IMR-90 (cell line): ENCODE measurements around the gene NPRL2. TPM values are rescaled to one million over a fixed set of nuclear protein-coding genes. Genes with fewer than 3 reads are reported as not detected.

Experiments used
- ATAC-seq: fragments of 200-7000 bp; cut with Tn5 transposase; 2 replicates; pipeline ENCODE4 v1.9.1; 2020; ENCODE audit warnings: low read depth, mild to moderate bottlenecking, moderate library complexity
- BruUV-seq: library from RNA; stranded (reverse); fragments of 400-500 nt; replicated peaks from 2 replicates; lab custom pipeline; 2021; lab: Mats Ljungman, UMichigan
- CTCF ChIA-PET: fragments of 300-600 bp; formaldehyde crosslinking; extraction: SDS; loops from one replicate; lab custom pipeline; 2021; ENCODE audit warnings: antibody characterized with exemption; lab: Yijun Ruan, JAX
- POLR2A ChIA-PET: fragments of 300-600 bp; sonication (Branson Sonifier 250); formaldehyde crosslinking; loops from one replicate; lab custom pipeline; 2022; ENCODE audit warnings: antibody characterized with exemption; ENCODE audit not compliant: unreplicated experiment; lab: Charles Lee
- DNase-seq: peaks from one replicate; pipeline ENCODE4 v3.0.0; 2013
- H2AFZ ChIP-seq: replicated peaks from 2 replicates; pipeline ENCODE3; 2013; ENCODE audit warnings: low read length, mild to moderate bottlenecking; ENCODE audit not compliant: poor library complexity
- H2AK5ac ChIP-seq: 2 replicates; pipeline ENCODE4 v1.6.1; 2013; ENCODE audit warnings: low read depth, low read length, inconsistent platforms
- H2AK9ac ChIP-seq: replicated peaks from 2 replicates; pipeline ENCODE3; 2013; ENCODE audit warnings: mild to moderate bottlenecking, low read depth, low read length, moderate library complexity; ENCODE audit not compliant: poor library complexity
- H2BK120ac ChIP-seq: 2 replicates; pipeline ENCODE4 v1.6.1; 2013; ENCODE audit warnings: low read depth, low read length, inconsistent platforms
- H2BK15ac ChIP-seq: 3 replicates; pipeline ENCODE4 v1.6.1; 2013; ENCODE audit warnings: low read depth, low read length, inconsistent platforms
- H2BK20ac ChIP-seq: 2 replicates; pipeline ENCODE4 v1.6.1; 2013; ENCODE audit warnings: low read depth, mild to moderate bottlenecking, inconsistent platforms, low read length, moderate library complexity
- H2BK5ac ChIP-seq: 2 replicates; pipeline ENCODE4 v1.6.1; 2013; ENCODE audit warnings: mild to moderate bottlenecking, low read depth, low read length, inconsistent platforms; ENCODE audit not compliant: poor library complexity, severe bottlenecking
- H3K14ac ChIP-seq: replicated peaks from 2 replicates; pipeline ENCODE4 v1.6.1; 2013; ENCODE audit warnings: low read depth, low read length, inconsistent platforms
- H3K18ac ChIP-seq: 2 replicates; pipeline ENCODE4 v1.6.1; 2013; ENCODE audit warnings: low read depth, low read length, control low read depth
- H3K23ac ChIP-seq: 2 replicates; pipeline ENCODE4 v1.6.1; 2013; ENCODE audit warnings: low read depth, low read length, inconsistent platforms
- H3K27ac ChIP-seq: 2 replicates; pipeline ENCODE4 v1.5.1; 2013; ENCODE audit warnings: mild to moderate bottlenecking, control low read depth, low read length; ENCODE audit not compliant: insufficient read depth
- H3K27me3 ChIP-seq: 2 replicates; pipeline ENCODE4 v1.6.1; 2013; ENCODE audit warnings: low read length; ENCODE audit not compliant: control insufficient read depth, insufficient read depth
- H3K36me3 ChIP-seq: 2 replicates; pipeline ENCODE4 v1.6.1; 2013; ENCODE audit warnings: low read length, mixed read lengths; ENCODE audit not compliant: control insufficient read depth, insufficient read depth
- H3K4ac ChIP-seq: 2 replicates; pipeline ENCODE4 v1.6.1; 2013; ENCODE audit warnings: low read depth, low read length, inconsistent platforms
- H3K4me1 ChIP-seq: 2 replicates; pipeline ENCODE4 v1.6.1; 2013; ENCODE audit warnings: low read length, mixed read lengths; ENCODE audit not compliant: control insufficient read depth, insufficient read depth
- H3K4me2 ChIP-seq: 2 replicates; pipeline ENCODE4 v1.6.1; 2013; ENCODE audit warnings: low read depth, mild to moderate bottlenecking, control low read depth, low read length, moderate library complexity
- H3K4me3 ChIP-seq: 2 replicates; pipeline ENCODE4 v1.5.1; 2013; ENCODE audit warnings: low read depth, mild to moderate bottlenecking, control low read depth, low read length, moderate library complexity; ENCODE audit not compliant: insufficient read depth
- H3K56ac ChIP-seq: 2 replicates; pipeline ENCODE4 v1.6.1; 2013; ENCODE audit warnings: low read length, inconsistent platforms; ENCODE audit not compliant: insufficient read depth; ENCODE audit errors: extremely low read depth
- H3K79me1 ChIP-seq, 2 experiments: 2 replicates each; pipeline ENCODE4 v1.6.1; 2013; ENCODE audit warnings: low read length in 2 of 2, inconsistent platforms in 1 of 2, low read depth in 1 of 2
- H3K9ac ChIP-seq: 2 replicates; pipeline ENCODE4 v1.6.1; 2013; ENCODE audit warnings: low read depth, low read length, control low read depth
- H3K9me1 ChIP-seq: 2 replicates; pipeline ENCODE4 v1.6.1; 2013; ENCODE audit warnings: low read length, inconsistent platforms; ENCODE audit not compliant: insufficient read depth
- H3K9me3 ChIP-seq: 2 replicates; pipeline ENCODE4 v1.6.1; 2013; ENCODE audit warnings: low read length; ENCODE audit not compliant: control insufficient read depth, insufficient read depth
- H4K20me1 ChIP-seq: 2 replicates; pipeline ENCODE4 v1.6.1; 2013; ENCODE audit warnings: low read length, inconsistent platforms; ENCODE audit not compliant: insufficient read depth
- H4K5ac ChIP-seq: 2 replicates; pipeline ENCODE4 v1.6.1; 2013; ENCODE audit warnings: mild to moderate bottlenecking, low read depth, low read length, control low read depth
- H4K8ac ChIP-seq, 2 experiments: 2 replicates each; pipeline ENCODE4 v1.6.1; 2013; ENCODE audit warnings: low read depth in 2 of 2, low read length in 2 of 2, control low read depth in 1 of 2, inconsistent platforms in 1 of 2
- H4K91ac ChIP-seq: 2 replicates; pipeline ENCODE4 v1.6.1; 2013; ENCODE audit warnings: low read depth, low read length, inconsistent platforms; ENCODE audit not compliant: insufficient read depth
- CEBPB ChIP-seq: IDR thresholded peaks from 2 replicates; pipeline ENCODE4 v1.6.1; 2012; ENCODE audit warnings: low read depth, low read length, improper control_type of control experiment
- CHD1 ChIP-seq: IDR thresholded peaks from 2 replicates; pipeline ENCODE4 v1.6.1; 2012; ENCODE audit warnings: low read depth, low read length, improper control_type of control experiment
- ELK1 ChIP-seq: fragments of 150-350 bp; IDR thresholded peaks from 2 replicates; pipeline ENCODE4 v1.6.1; 2016; ENCODE audit warnings: low read depth, mild to moderate bottlenecking, low read length, moderate library complexity, borderline replicate concordance
- MAFK ChIP-seq: IDR thresholded peaks from 2 replicates; pipeline ENCODE4 v1.6.1; 2012; ENCODE audit warnings: low read depth, low read length, improper control_type of control experiment
- MAZ ChIP-seq: IDR thresholded peaks from 2 replicates; pipeline ENCODE4 v1.6.1; 2012; ENCODE audit warnings: low read depth, mild to moderate bottlenecking, low read length, improper control_type of control experiment, moderate library complexity, borderline replicate concordance
- POLR2A ChIP-seq: IDR thresholded peaks from 2 replicates; pipeline ENCODE4 v1.6.1; 2012; ENCODE audit warnings: mild to moderate bottlenecking, low read depth, low read length
- RCOR1 ChIP-seq: IDR thresholded peaks from 2 replicates; pipeline ENCODE4 v1.6.1; 2012; ENCODE audit warnings: mild to moderate bottlenecking, low read length, improper control_type of control experiment; ENCODE audit not compliant: insufficient replicate concordance
- RFX5 ChIP-seq: IDR thresholded peaks from 2 replicates; pipeline ENCODE4 v1.8.0; 2012; ENCODE audit warnings: low read depth, mild to moderate bottlenecking, low read length, moderate library complexity
- SMC3 ChIP-seq: fragments of 150-350 bp; IDR thresholded peaks from 2 replicates; pipeline ENCODE4 v1.6.1; 2016; ENCODE audit warnings: low read depth, mild to moderate bottlenecking, antibody characterized with exemption, low read length, moderate library complexity
- USF2 ChIP-seq: fragments of 150-350 bp; IDR thresholded peaks from 2 replicates; pipeline ENCODE4 v1.6.1; 2017; ENCODE audit warnings: mild to moderate bottlenecking, antibody characterized with exemption, low read length, low read depth
- WGBS, 2 experiments: methylation state at CpG; one replicate each; pipeline versions ENCODE4 v1.1.5 to v1.1.7; 2013; ENCODE audit warnings: missing lambda C conversion rate in 2 of 2; ENCODE audit not compliant: insufficient read length in 1 of 2; ENCODE audit errors: extremely low coverage in 2 of 2; 5-methylcytosine and 5-hydroxymethylcytosine counted together
- dilution Hi-C: fragments of 300-500 bp; cut with HindIII; formaldehyde crosslinking; loops from one replicate; pipeline ENCODE4 v1.14.3; 2018; ENCODE audit warnings: low sequenced_read_pairs; ENCODE audit not compliant: unreplicated experiment
- in situ Hi-C: fragments of 300-500 bp; cut with MboI; formaldehyde crosslinking; loops from 3 replicates; pipeline ENCODE4 v1.14.3; 2019; ENCODE audit warnings: low sequenced_read_pairs, inconsistent platforms, mixed read lengths
- intact Hi-C: fragments of 100-400 bp; cut with micrococcal nuclease; formaldehyde crosslinking; loops from 2 replicates; pipeline ENCODE4 v1.10.0; 2022
- polyA plus RNA-seq, 3 experiments: library from polyadenylated mRNA; depleted of rRNA; stranded (reverse); fragments of >200 nt; gene quantifications; 2 replicates each; pipeline ENCODE4 v1.2.3, GENCODE V29; 2012; ENCODE audit warnings: low replicate concordance in 1 of 3
- total RNA-seq: library from RNA; depleted of rRNA; stranded (reverse); fragments of >200 nt; gene quantifications from 2 replicates; pipeline ENCODE4 v1.2.3, GENCODE V29; 2012

Gene NPRL2
- total and polyA plus RNA-seq, 2 of the 4 experiments (the other 2 are of a cell fraction) = 38.3 to 38.7 TPM

- Histone ChIP-seq H3K27me3 (no peaks in the 10 kb centered on the region), H2BK120ac (no peak overlapping the region), H3K4me1 (peaks cover 26% of the 10 kb centered on the region), H4K91ac (no peak overlapping the region), H2BK5ac (no peak overlapping the region), H3K56ac (no peak overlapping the region), H3K9me3 (no peaks in the 10 kb centered on the region), H3K27ac (0 out of 2 replicates have a peak overlapping the region, but pooled peaks have one; percentile 2), H4K20me1 (peaks cover 53% of the 10 kb centered on the region), H3K18ac (no peak overlapping the region), H4K8ac (no peak overlapping the region), H3K4ac (no peak overlapping the region), H3K4me2 (peak overlapping the region; percentile 94), H3K9me1 (peaks cover 17% of the 10 kb centered on the region), H3K79me1 (peaks cover 0 to 60% of the 10 kb centered on the region in 2 experiments; a peak in 2 of 4 replicates), H3K4me3 (peak overlapping the region; percentile 76), H3K36me3 (peaks cover 44% of the 10 kb centered on the region), H3K23ac (peak overlapping the region; percentile 60), H2AK5ac (no peak overlapping the region; the same call in 1 of the 2 replicates), H2BK20ac (no peak overlapping the region), H3K14ac (no peak overlapping the region), H3K9ac (peak overlapping the region; percentile 94), H4K5ac (no peak overlapping the region), H2AK9ac (no peak overlapping the region), H2BK15ac (no peak overlapping the region), H2AFZ (no peak overlapping the region)
- DNase-seq (no peak), ATAC-seq (no peak)
- ChIA-PET POLR2A (interaction anchor here (0.6 to 1.0 kb wide), 2 partner anchors 119 to 211 kb away, joined by 3 read pairs; partner anchors contain the start of gene HEMK1), CTCF (no interaction called here)
- intact Hi-C loops = no loop called here
- dilution Hi-C loops = no loop called here
- TF ChIP-seq ELK1 (no peak), POLR2A (no peak), RFX5 (no peak), SMC3 (no peak), RCOR1 (no peak), USF2 (no peak), MAZ (no peak), MAFK (no peak), CEBPB (no peak), CHD1 (no peak)
- WGBS, 2 experiments = no CpG with 5 or more reads among the region's 1 CpG
- TSS peak; percentile 31 for BruUV-seq
- in situ Hi-C loops = no loop called here
Observed at GRCh38 chr3:50357481-50357880, 6.9 kb upstream of the NPRL2 start.
